Chondrocyte (in vitro differentiated cells): ENCODE data around the gene C14orf180. TPM values are rescaled to one million over a fixed set of nuclear protein-coding genes. Genes with fewer than 3 reads are reported as not detected.
A peak's percentile ranks its signal among the peaks of the same experiment; 100 is the strongest.

Source experiments
- DNase-seq: peaks from one replicate; pipeline ENCODE4 v3.0.0; 2021; ENCODE audit warnings: mixed read lengths, low spot score
- H3K27ac Mint-ChIP-seq: one replicate; pipeline ENCODE4 v1.8.0; 2021; ENCODE audit warnings: mild to moderate bottlenecking, moderate library complexity, mixed read lengths; ENCODE audit not compliant: unreplicated experiment
- H3K27me3 Mint-ChIP-seq: 2 replicates; pipeline ENCODE4 v1.8.0; 2021; ENCODE audit warnings: low read depth, mixed read lengths
- H3K36me3 Mint-ChIP-seq: 2 replicates; pipeline ENCODE4 v1.8.0; 2021; ENCODE audit warnings: low read depth, mixed read lengths
- H3K4me1 Mint-ChIP-seq: 2 replicates; pipeline ENCODE4 v1.8.0; 2021; ENCODE audit warnings: low read depth, mild to moderate bottlenecking, mixed read lengths
- H3K4me3 Mint-ChIP-seq: one replicate; pipeline ENCODE4 v1.8.0; 2021; ENCODE audit warnings: mild to moderate bottlenecking, moderate library complexity, mixed read lengths; ENCODE audit not compliant: unreplicated experiment
- H3K9me3 Mint-ChIP-seq: 2 replicates; pipeline ENCODE4 v1.8.0; 2021; ENCODE audit warnings: low read depth, mixed read lengths
- total RNA-seq: library from RNA; stranded (reverse); gene quantifications from 3 replicates; pipeline ENCODE4 v1.2.1, GENCODE V29; 2021
- TF ChIP-seq, protein P1 (sequence below): fragments of 200-600 bp; sonication (generic); IDR thresholded peaks from 2 replicates; pipeline ENCODE4 v1.5.0; 2021; ENCODE audit warnings: antibody characterized with exemption, mild to moderate bottlenecking, moderate library complexity

Gene C14orf180
- total RNA-seq, 1 donor from 2014 or later = not detected

DNA sequence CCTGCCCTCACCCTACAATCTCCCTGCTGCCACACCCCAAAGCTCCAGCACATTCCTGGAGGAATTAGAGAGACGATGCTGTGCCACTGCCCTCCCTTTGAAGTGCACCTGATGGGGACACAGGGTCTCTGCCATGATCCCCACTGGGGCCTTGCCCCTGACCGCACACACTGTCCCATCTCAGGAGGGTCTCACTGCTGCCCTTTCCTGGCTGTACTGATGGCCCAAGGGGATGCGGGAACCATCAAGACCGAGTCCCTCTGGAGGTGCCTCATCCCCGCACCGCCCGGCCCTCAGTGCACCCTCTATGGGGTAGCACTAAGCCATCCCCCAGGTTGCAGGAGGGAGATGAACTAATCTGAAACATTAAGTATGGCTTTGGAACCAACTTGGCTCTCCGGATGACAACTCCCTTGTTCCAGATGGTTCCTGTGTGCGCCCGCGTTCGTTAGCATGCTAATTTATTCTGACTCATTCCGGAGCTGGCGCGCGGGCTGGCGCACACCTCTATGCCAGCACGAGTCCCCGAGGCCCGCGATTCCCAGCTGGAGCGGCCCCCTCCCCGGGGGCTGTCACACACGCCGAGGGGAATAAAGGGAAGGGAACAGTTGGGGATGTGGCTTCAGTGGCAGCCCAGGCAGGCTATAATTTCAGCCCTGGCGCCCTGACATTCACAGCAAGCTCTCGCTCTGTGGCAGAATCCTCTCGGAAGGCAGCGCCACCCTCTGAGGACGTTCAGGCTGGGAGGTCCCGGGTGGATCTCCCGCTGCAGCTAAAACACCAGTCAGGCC lies 34.2 kb upstream of the C14orf180 start:
- no peak overlapping the region for H3K4me3 Mint-ChIP-seq
- no peaks in the 10 kb centered on the region for H3K36me3 Mint-ChIP-seq
- H3K9me3 Mint-ChIP-seq = no peaks in the 10 kb centered on the region
- H3K27ac Mint-ChIP-seq = no peak overlapping the region
- no peaks in the 10 kb centered on the region for H3K4me1 Mint-ChIP-seq
- H3K27me3 Mint-ChIP-seq = peaks cover 42% of the 10 kb centered on the region
- TF ChIP-seq, protein P1, sequence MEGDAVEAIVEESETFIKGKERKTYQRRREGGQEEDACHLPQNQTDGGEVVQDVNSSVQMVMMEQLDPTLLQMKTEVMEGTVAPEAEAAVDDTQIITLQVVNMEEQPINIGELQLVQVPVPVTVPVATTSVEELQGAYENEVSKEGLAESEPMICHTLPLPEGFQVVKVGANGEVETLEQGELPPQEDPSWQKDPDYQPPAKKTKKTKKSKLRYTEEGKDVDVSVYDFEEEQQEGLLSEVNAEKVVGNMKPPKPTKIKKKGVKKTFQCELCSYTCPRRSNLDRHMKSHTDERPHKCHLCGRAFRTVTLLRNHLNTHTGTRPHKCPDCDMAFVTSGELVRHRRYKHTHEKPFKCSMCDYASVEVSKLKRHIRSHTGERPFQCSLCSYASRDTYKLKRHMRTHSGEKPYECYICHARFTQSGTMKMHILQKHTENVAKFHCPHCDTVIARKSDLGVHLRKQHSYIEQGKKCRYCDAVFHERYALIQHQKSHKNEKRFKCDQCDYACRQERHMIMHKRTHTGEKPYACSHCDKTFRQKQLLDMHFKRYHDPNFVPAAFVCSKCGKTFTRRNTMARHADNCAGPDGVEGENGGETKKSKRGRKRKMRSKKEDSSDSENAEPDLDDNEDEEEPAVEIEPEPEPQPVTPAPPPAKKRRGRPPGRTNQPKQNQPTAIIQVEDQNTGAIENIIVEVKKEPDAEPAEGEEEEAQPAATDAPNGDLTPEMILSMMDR = no peak
- DNase-seq = peak; percentile 65

- DNase-seq = no peak
- H3K36me3 Mint-ChIP-seq = no peaks in the 10 kb centered on the region
- TF ChIP-seq, protein P1 = no peak
- H3K27me3 Mint-ChIP-seq = peaks cover 47% of the 10 kb centered on the region
- H3K27ac Mint-ChIP-seq = no peak overlapping the region
- no peak overlapping the region for H3K4me3 Mint-ChIP-seq
- no peaks in the 10 kb centered on the region for H3K9me3 Mint-ChIP-seq
- H3K4me1 Mint-ChIP-seq = no peaks in the 10 kb centered on the region
These were observed 33.5 kb upstream of the C14orf180 start for GRCh38 chr14:104545942-104546501.

DNA sequence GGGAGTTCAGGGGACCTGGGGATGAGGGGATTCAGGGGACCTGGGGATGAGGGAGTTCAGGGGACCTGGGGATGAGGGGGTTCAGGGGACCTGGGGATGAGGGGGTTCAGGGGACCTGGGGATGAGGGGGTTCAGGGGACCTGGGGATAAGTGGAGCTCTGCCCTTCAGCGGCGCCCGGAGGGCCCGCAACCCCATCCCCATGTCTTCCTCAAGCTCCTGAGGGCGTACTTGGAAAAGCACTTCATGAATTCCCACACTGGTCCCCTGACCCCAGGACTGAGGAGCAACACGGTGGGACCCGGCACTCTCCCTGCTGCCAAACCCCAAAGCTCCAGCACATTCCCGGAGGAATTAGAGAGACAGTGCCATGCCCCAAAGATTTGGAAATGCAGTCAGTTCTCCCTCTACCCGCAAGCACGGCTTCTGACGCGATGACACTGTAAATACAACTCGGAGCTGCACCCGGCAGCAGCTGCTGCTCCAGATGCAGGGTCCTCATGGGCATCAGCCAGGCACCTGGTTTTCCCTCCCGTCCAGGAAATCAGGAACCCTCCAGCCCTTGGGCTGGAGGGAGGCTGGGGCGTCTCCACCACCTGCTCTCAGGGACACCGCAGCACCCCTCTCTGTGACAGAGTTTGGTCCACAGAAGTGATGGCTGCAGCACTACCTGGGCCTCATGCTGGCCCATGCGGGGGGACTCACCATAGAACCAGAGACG lies 32.8 kb upstream of the C14orf180 start:
- Mint-ChIP-seq H3K27ac (no peak overlapping the region), H3K4me3 (no peak overlapping the region), H3K27me3 (peaks cover 48% of the 10 kb centered on the region), H3K36me3 (no peaks in the 10 kb centered on the region), H3K9me3 (no peaks in the 10 kb centered on the region), H3K4me1 (no peaks in the 10 kb centered on the region)
- DNase-seq = no peak
- TF ChIP-seq, protein P1 = no peak

DNA sequence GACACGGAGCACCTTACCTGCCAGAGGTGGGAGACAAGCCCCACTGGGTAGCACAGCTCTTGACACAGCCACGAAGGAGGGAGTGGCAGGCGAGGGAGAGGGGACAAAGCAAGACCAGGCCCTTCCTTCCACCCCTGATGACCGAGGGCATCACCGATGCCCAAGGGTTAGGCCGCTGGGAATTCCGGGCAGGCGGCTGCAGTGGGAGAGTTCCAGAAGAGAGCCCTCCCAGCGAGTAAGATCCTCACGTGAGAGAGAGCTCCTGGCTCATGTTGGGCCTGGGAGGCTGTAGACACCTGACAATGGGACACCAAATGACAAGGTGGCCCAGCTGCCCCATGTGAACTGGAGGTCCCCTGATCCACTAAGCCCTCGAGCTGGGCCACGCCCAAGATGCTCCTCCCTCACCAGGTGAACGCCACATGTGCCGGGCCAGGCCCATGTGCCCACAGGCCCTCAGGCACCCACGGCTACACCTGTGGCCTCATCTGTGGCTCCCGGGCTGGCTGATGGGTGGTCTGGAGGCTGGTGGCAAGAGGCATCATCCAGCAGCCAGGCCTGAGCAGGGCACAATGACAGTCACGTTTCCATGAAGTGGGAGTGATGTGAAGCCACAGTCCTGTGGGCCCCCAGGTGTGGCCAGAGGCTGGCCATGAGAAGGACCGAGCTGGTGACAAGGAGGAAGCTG lies 32.1 kb upstream of the C14orf180 start:
- Mint-ChIP-seq H3K27me3 (peaks cover 43% of the 10 kb centered on the region), H3K9me3 (no peaks in the 10 kb centered on the region), H3K27ac (no peak overlapping the region), H3K4me1 (no peaks in the 10 kb centered on the region), H3K4me3 (no peak overlapping the region), H3K36me3 (no peaks in the 10 kb centered on the region)
- DNase-seq = peak; percentile 88
- TF ChIP-seq, protein P1 = no peak
